Epidermal melanocyte (primary cell): ENCODE data around the gene GRIK3.
"Not testable (repeated sequence)": the region's sequence is repeated elsewhere in the genome, so short reads cannot be mapped to it uniquely, and the experiment has no call there.

Experiments used
- DNase-seq: peaks from one replicate; pipeline ENCODE4 v3.0.0; 2011; ENCODE audit warnings: low spot score; ENCODE audit not compliant: insufficient read length

The GRIK3 gene

GRCh38 chr1:36947384-36947783, 86.9 kb downstream of the GRIK3 start:
- no peak for DNase-seq

DNA sequence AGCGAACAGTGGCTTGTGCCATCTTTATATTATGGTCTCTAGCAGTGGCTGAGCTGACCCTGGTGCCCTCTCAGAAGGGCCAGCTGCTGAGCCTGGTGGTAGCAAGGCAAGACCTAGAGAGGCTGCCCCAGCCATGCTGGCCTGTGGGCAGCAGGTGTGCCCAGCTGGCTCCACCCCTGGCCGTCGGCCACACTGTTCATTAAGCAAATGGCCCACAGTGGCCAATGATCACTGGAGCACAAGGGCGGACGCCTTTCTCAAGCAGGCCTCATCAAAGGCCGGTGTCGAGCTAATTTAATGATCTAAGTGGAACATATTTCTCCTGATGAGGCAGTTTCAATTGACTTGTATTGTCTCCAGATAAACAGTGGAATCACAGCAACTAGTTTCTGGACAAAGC, 89.4 kb downstream of the GRIK3 start:
- DNase-seq: no peak

DNA sequence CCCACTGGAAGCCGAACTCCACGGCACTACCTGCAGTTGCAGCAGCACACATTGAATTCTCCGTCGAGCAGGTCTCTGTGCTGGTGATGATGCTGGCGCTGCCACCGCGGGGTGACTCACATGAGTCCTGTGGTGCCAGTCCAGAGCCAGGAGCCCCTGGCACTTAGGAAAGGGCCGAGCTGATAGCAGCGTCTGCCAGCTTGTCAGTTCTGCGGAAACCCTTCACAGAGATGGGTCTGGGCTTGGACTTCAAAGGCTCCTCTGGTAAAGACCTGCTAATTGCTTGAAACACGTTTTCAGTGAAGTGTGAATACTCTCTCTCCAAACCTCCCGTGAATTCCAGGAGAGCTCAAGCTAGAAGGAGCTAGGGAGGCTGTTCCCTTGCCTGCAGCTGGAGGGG, 92.2 kb downstream of the GRIK3 start:
- DNase-seq: no peak

DNA sequence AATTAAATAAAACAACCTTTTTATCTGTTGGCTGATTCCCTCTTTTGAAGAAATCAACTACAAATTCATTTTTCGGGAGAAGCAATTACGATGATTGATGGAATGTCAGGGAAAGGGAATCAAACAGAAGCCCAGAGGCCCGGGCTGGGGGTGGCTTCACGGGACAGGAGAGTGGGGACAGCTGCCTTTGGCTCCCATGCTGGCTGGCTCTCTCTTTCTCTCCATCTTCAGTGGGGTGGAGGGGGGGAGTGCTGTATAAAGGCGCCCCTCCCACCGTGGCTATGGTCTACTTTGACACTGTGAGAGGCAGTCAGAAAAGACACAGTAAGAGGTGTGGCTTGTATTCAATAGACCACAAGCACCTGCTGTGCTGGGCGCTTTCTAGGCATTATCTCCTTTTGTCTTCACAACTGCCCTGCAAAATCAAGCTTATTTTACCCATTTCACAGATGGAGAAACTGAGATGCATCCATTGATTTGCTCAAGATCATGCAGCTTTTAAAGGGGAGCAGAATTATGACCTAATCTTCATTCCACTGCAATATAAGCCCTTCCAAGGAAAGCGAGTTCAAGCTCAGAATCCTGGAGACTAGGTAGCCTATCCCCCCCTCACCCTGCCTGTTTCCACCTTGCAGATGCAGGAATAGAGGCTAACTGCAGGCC, 92.9 kb downstream of the GRIK3 start:
- DNase-seq: no peak

DNA sequence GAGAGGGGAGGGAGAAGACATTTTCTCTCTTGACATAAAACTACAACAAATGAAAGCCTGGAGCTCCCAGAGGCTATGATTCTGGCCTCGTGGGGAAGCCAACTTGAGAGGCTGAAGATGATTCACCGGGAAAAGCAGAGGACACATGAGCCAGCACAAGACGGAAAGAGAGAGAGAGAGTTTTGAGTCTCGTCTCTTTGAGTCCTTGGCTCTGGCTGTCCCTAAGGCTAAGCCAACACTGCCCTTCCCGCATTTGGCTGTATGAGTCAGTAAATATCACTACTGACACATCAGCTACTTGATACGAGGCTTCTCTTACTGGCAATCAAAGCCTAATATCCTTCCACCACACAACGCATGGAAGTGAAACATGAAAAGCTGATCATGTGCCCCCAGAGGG, 95.5 kb downstream of the GRIK3 start:
- no peak for DNase-seq

DNA sequence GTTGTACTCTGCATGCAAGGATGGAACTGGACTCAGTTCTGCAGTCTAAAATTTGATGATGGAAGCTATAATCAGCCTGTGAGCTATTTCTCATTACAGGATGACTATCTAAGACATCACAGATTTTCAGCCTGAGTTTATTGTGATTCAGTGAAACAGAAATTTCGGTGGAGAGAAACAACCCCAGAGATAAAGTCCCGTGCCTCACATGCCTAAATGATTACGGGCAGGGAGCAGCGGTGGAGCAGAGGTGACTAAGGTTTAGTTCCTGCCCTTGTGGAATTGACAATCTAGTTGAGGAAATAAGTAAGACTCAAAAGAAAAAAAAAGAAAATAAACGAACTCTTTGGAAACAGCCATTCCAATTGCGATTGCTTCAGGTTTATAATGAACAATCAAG, 96.9 kb downstream of the GRIK3 start:
- DNase-seq: no peak

- no peak for DNase-seq
These were observed 100.3 kb downstream of the GRIK3 start for GRCh38 chr1:36934061-36934460.

GRCh38 chr1:36927826-36928225, 106.5 kb downstream of the GRIK3 start:
- DNase-seq: no peak

- no peak for DNase-seq
These were observed 109.1 kb downstream of the GRIK3 start for GRCh38 chr1:36925251-36925650.

GRCh38 chr1:36924282-36924811, 110.0 kb downstream of the GRIK3 start:
- peak; percentile 31 for DNase-seq

GRCh38 chr1:36922593-36923426, 111.5 kb downstream of the GRIK3 start:
- DNase-seq: no peak

DNA sequence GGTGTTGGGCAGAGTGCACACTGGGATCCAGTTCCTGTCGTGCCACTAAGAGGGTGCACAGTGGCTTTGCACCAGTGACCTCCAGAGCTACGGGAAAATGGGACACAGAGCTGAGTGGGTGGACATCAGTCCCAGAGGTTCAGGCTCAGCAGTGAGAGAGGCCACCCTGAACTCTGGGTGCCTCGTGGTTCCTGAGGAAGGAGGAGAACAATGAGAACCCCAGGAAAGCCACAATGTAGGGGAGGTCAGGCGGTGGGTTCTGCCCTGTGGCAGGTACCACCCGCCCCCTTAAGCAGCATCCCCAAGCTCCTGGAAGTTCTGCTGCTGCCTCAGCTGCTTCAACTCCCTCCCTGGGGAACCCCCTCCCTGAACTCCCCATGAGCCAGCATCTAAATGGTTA, 112.2 kb downstream of the GRIK3 start:
- DNase-seq: no peak

DNA sequence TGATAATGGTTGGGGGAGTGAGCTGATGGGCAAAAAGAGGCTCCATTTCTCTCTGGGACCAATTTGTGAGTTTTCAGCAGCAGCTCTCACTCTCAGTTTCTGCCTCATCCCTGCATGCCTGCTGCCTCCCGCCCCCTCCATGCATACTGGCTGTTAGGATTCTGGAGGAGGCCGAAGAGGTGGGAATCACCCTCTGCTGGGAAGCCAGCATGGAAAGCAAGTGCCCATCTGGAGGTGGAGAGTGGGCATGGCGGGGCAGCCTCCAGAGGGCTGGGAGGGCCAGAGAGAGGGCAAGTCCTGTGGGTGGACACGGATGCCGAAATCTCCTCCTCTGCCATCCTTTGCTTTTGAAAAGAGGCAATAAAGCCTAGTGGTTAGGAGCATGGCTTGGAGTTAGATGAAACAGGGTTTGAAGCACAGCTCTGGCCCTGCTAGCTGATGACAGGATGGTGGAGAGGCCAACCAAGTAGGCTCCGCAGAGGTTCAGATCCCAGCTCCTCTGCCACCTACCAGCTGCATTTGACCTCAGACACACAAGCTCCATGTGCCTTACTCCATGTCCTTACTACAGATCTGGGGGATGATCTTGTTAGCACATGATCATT, 113.4 kb downstream of the GRIK3 start:
- DNase-seq: no peak

GRCh38 chr1:36920371-36920770, 113.9 kb downstream of the GRIK3 start:
- no peak for DNase-seq

- DNase-seq: no peak
These were observed 114.7 kb downstream of the GRIK3 start for GRCh38 chr1:36919491-36920145.

- no peak for DNase-seq
These were observed 115.7 kb downstream of the GRIK3 start for GRCh38 chr1:36918604-36919003.

- DNase-seq: not testable (repeated sequence)
These were observed 117.8 kb downstream of the GRIK3 start for GRCh38 chr1:36916542-36916941.

- DNase-seq: no peak
These were observed 120.7 kb downstream of the GRIK3 start for GRCh38 chr1:36913484-36914060.

GRCh38 chr1:36913016-36913415, 121.3 kb downstream of the GRIK3 start:
- DNase-seq: no peak

DNA sequence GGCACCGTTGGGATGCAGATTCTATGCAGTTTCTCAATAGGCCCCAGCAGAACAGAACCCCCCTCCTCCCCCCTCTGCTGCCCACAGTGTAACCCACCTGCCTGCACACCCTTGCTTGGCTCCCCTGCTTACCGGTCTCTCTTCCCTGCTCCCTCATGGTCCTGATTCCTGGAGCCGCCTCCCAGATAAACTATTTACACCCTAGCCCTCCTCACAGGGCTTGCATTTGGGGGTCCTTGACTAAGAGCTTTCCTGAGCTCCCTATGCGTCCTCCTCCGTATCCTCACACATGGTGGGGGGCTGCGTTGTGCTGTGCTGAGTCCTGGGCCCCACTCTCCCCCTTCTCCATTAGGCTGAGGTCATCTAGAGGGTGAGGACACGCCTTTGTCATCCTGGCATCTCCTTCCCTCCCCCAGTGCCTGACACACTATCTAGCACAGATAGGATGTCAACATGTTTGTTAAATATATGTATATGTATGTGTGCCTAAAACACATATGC, 121.9 kb downstream of the GRIK3 start:
- no peak for DNase-seq
